Measurements from ENCODE around the gene CCDC146. TPM values are rescaled to one million over a fixed set of nuclear protein-coding genes. Genes with fewer than 3 reads are reported as not detected.

The CCDC146 gene
- polyA plus RNA-seq, 3 donors = 0.08 to 7.2 (median 0.40) TPM

GRCh38 chr7:77238703-77239136 is 116.3 kb downstream of the CCDC146 start:
- H3K27me3 ChIP-seq (ENCODE audit: control insufficient read depth in 2 of 2, insufficient read depth in 2 of 2, low read length in 2 of 2) = no peaks in the 10 kb centered on the region
- no peaks in the 10 kb centered on the region for H3K9me3 ChIP-seq (replicated peaks in 1 of 2; ENCODE audit: control insufficient read depth in 1 of 2, insufficient read depth in 1 of 2, low read length in 2 of 2)
- no peaks in the 10 kb centered on the region for H3K36me3 ChIP-seq (replicated peaks in 1 of 2; ENCODE audit: control insufficient read depth in 1 of 2, insufficient read depth in 2 of 2, low read length in 2 of 2)
- Mint-ChIP-seq H3K4me1 (peaks cover 73% of the 10 kb centered on the region), H3K4me3 (peak overlapping the region; percentile 74 to 75), H3K27ac (peak overlapping the region; percentile 73 to 93 (median 91)), H3K9me3 (peaks cover 0 to 4% (median 0%) of the 10 kb centered on the region in 7 donors), H3K27me3 (ENCODE audit: low read depth in 3 of 3) (peaks cover 0 to 2% (median 0%) of the 10 kb centered on the region in 3 donors), H3K36me3 (peaks cover 0 to 8% of the 10 kb centered on the region in 2 donors)
- H3K79me2 ChIP-seq (ENCODE audit: insufficient read depth, low read length) = peaks cover 12% of the 10 kb centered on the region
- peaks cover 59 to 85% of the 10 kb centered on the region in 2 donors for H3K4me1 ChIP-seq (ENCODE audit: control insufficient read depth in 1 of 2, insufficient read depth in 2 of 2, low read length in 2 of 2)
- DNase-seq = peak; percentile 90 to 95 (median 93)
- TF ChIP-seq, protein P1, sequence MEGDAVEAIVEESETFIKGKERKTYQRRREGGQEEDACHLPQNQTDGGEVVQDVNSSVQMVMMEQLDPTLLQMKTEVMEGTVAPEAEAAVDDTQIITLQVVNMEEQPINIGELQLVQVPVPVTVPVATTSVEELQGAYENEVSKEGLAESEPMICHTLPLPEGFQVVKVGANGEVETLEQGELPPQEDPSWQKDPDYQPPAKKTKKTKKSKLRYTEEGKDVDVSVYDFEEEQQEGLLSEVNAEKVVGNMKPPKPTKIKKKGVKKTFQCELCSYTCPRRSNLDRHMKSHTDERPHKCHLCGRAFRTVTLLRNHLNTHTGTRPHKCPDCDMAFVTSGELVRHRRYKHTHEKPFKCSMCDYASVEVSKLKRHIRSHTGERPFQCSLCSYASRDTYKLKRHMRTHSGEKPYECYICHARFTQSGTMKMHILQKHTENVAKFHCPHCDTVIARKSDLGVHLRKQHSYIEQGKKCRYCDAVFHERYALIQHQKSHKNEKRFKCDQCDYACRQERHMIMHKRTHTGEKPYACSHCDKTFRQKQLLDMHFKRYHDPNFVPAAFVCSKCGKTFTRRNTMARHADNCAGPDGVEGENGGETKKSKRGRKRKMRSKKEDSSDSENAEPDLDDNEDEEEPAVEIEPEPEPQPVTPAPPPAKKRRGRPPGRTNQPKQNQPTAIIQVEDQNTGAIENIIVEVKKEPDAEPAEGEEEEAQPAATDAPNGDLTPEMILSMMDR (IDR thresholded peaks at IDR 0.05) = no peak
- no peak overlapping the region for H2AFZ ChIP-seq (ENCODE audit: insufficient read depth, low read depth, low read length, poor library complexity, severe bottlenecking)
- H3K4me2 ChIP-seq (replicated peaks; ENCODE audit: extremely low read depth, low read length, poor library complexity, severe bottlenecking) = peak overlapping the region; percentile 68
- H4K20me1 ChIP-seq (ENCODE audit: insufficient read depth, low read length) = no peaks in the 10 kb centered on the region
- H3K27ac ChIP-seq (ENCODE audit: low read depth in 1 of 2, low read length in 2 of 2) = peak overlapping the region; percentile 66 to 77
- intact Hi-C loops (cut with micrococcal nuclease) = loop anchor here in 1 of 2 donors (5.0 kb wide), 1 partner anchor 41 kb away; the partner anchor contains the start of gene FGL2
- H3K9ac ChIP-seq (ENCODE audit: insufficient read depth, low read length, poor library complexity, severe bottlenecking) = no peak overlapping the region
- H3K4me3 ChIP-seq (replicated peaks in 1 of 3; ENCODE audit: low read depth in 2 of 3, low read length in 3 of 3) = peak overlapping the region in 2 of 3 experiments; percentile 14 to 62
- WGBS (ENCODE audit: insufficient coverage) = 0% methylated on average over 1 of the region's 2 CpGs

DNA sequence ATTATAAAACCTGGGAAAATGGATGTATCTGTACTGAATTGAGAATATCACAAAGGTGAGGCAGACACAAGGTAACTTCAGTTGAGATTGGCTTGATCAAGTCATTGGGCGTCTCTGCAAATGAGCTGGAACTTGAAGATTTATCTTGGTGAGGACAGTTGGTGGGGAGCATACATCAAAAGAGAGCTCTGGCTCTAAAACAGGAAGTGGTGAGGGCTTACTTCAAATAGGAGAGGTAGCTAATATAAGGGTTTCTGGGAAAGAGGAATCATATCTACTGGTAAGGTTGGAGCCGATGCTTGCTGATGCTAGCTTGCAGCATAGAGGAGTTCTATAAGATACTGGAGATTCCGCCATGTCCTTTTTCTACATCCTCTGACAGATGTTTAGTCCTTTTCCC is 117.1 kb downstream of the CCDC146 start:
- WGBS (ENCODE audit: insufficient coverage) = no CpG with 5 or more reads among the region's 3 CpGs

More for the DNA sequence above, 117.1 kb downstream of the CCDC146 start:
- Histone ChIP-seq H3K9me3 (replicated peaks in 1 of 2; ENCODE audit: control insufficient read depth in 1 of 2, insufficient read depth in 1 of 2, low read length in 2 of 2) (no peaks in the 10 kb centered on the region), H3K4me1 (ENCODE audit: control insufficient read depth in 1 of 2, insufficient read depth in 2 of 2, low read length in 2 of 2) (peaks cover 62 to 84% of the 10 kb centered on the region in 2 donors), H3K4me2 (replicated peaks; ENCODE audit: extremely low read depth, low read length, poor library complexity, severe bottlenecking) (peak overlapping the region; percentile 68), H3K4me3 (replicated peaks in 1 of 3; ENCODE audit: low read depth in 2 of 3, low read length in 3 of 3) (peak overlapping the region in 2 of 3 experiments; percentile 16 to 62), H3K79me2 (ENCODE audit: insufficient read depth, low read length) (peaks cover 12% of the 10 kb centered on the region), H3K27me3 (ENCODE audit: control insufficient read depth in 2 of 2, insufficient read depth in 2 of 2, low read length in 2 of 2) (no peaks in the 10 kb centered on the region), H2AFZ (ENCODE audit: insufficient read depth, low read depth, low read length, poor library complexity, severe bottlenecking) (no peak overlapping the region), H3K27ac (ENCODE audit: low read depth in 1 of 2, low read length in 2 of 2) (peak overlapping the region in 1 of 2 donors; percentile 77), H4K20me1 (ENCODE audit: insufficient read depth, low read length) (no peaks in the 10 kb centered on the region), H3K36me3 (replicated peaks in 1 of 2; ENCODE audit: control insufficient read depth in 1 of 2, insufficient read depth in 2 of 2, low read length in 2 of 2) (no peaks in the 10 kb centered on the region), H3K9ac (ENCODE audit: insufficient read depth, low read length, poor library complexity, severe bottlenecking) (no peak overlapping the region)
- TF ChIP-seq, protein P1 (IDR thresholded peaks at IDR 0.05) = no peak
- Mint-ChIP-seq H3K9me3 (peaks cover 0 to 4% (median 0%) of the 10 kb centered on the region in 7 donors), H3K27ac (peak overlapping the region; percentile 71 to 93 (median 81)), H3K4me3 (peak overlapping the region in 1 of 2 donors; percentile 74), H3K27me3 (ENCODE audit: low read depth in 3 of 3) (peaks cover 0 to 2% (median 0%) of the 10 kb centered on the region in 3 donors), H3K4me1 (peaks cover 73% of the 10 kb centered on the region), H3K36me3 (peaks cover 0 to 8% of the 10 kb centered on the region in 2 donors)
- intact Hi-C loops (cut with micrococcal nuclease) = loop anchor here in 1 of 2 donors (5.0 kb wide), 1 partner anchor 42 kb away; the partner anchor contains the start of gene FGL2
- peak in 2 of 3 donors; percentile 46 to 50 for DNase-seq
